HG03175 (cell line): ENCODE data around the gene LIN9.
"Not testable (repeated sequence)": the region's sequence is repeated elsewhere in the genome, so short reads cannot be mapped to it uniquely, and the experiment has no call there.

ENCODE experiments used
- ATAC-seq: cut with Tn5 transposase; IDR thresholded peaks from one replicate; pipeline ENCODE4 v1.9.1; 2021; ENCODE audit warnings: mild to moderate bottlenecking, moderate library complexity; ENCODE audit not compliant: unreplicated experiment

Gene LIN9

GRCh38 chr1:226216056-226216455 is 92.9 kb downstream of the LIN9 start:
- no peak for ATAC-seq

GRCh38 chr1:226215239-226215638 is 93.7 kb downstream of the LIN9 start:
- ATAC-seq = no peak

GRCh38 chr1:226212545-226212944 is 96.4 kb downstream of the LIN9 start:
- ATAC-seq = no peak

GRCh38 chr1:226211181-226211821 is 97.7 kb downstream of the LIN9 start:
- ATAC-seq = no peak

- ATAC-seq = no peak
Observed at GRCh38 chr1:226210571-226211176, 98.3 kb downstream of the LIN9 start.

- ATAC-seq = no peak
Observed at GRCh38 chr1:226209307-226210059, 99.5 kb downstream of the LIN9 start.

GRCh38 chr1:226207048-226207447 is 101.9 kb downstream of the LIN9 start:
- ATAC-seq = no peak

GRCh38 chr1:226204198-226204597 is 104.8 kb downstream of the LIN9 start:
- no peak for ATAC-seq

- ATAC-seq = no peak
Observed at GRCh38 chr1:226203655-226204054, 105.3 kb downstream of the LIN9 start.

GRCh38 chr1:226203240-226203639 is 105.7 kb downstream of the LIN9 start:
- no peak for ATAC-seq

GRCh38 chr1:226202666-226203065 is 106.3 kb downstream of the LIN9 start:
- ATAC-seq = not testable (repeated sequence)

- no peak for ATAC-seq
Observed at GRCh38 chr1:226202246-226202645, 106.7 kb downstream of the LIN9 start.

GRCh38 chr1:226201029-226201593 is 107.9 kb downstream of the LIN9 start:
- ATAC-seq = no peak

GRCh38 chr1:226199971-226200370 is 109.0 kb downstream of the LIN9 start:
- no peak for ATAC-seq

- no peak for ATAC-seq
Observed at GRCh38 chr1:226195144-226195543, 113.8 kb downstream of the LIN9 start.

GRCh38 chr1:226187380-226187779 is 121.6 kb downstream of the LIN9 start:
- no peak for ATAC-seq

GRCh38 chr1:226187019-226187322 is 122.0 kb downstream of the LIN9 start:
- no peak for ATAC-seq

GRCh38 chr1:226186124-226187018 is 122.6 kb downstream of the LIN9 start, which contains the start of gene ACBD3:
ACBD3 (minus strand) TSS chr1:226186741; CDS start chr1:226186675, 66 bp downstream.
- peak; percentile 95 for ATAC-seq

- no peak for ATAC-seq
Observed at GRCh38 chr1:226185141-226186036, 123.6 kb downstream of the LIN9 start.
